Neutrophil (primary cell): Measurements from ENCODE around the gene SEPTIN8.

Source experiments
- H3K27ac ChIP-seq: fragments of 200-600 bp; sonication (generic); 2 replicates; pipeline ENCODE4 v1.5.1; 2016; ENCODE audit warnings: mild to moderate bottlenecking, moderate library complexity
- H3K27me3 ChIP-seq: fragments of 200-600 bp; sonication (generic); 2 replicates; pipeline ENCODE4 v1.6.0; 2016; ENCODE audit warnings: mild to moderate bottlenecking
- H3K36me3 ChIP-seq: fragments of 200-600 bp; sonication (generic); 2 replicates; pipeline ENCODE4 v1.5.1; 2017
- H3K4me1 ChIP-seq, 2 experiments: fragments of 200-600 bp in 1 of 2; sonication (generic) in 1 of 2; 1 replicate in 1 of 2; 2 replicates in 1 of 2; pipeline versions ENCODE4 v1.5.1 to v1.6.1; 2013 to 2016; ENCODE audit warnings: low read depth in 1 of 2, low read length in 1 of 2, mild to moderate bottlenecking in 1 of 2, moderate library complexity in 1 of 2; ENCODE audit not compliant: control insufficient read depth in 1 of 2, insufficient read depth in 1 of 2
- H3K4me3 ChIP-seq, 2 experiments: fragments of 200-600 bp in 1 of 2; sonication (generic) in 1 of 2; 1 replicate in 1 of 2; 2 replicates in 1 of 2; pipeline ENCODE4 v1.5.1; 2013 to 2016; ENCODE audit warnings: low read depth in 1 of 2, low read length in 1 of 2, mild to moderate bottlenecking in 1 of 2, moderate library complexity in 1 of 2
- H3K9me3 ChIP-seq: fragments of 200-600 bp; sonication (generic); 2 replicates; pipeline ENCODE4 v1.5.1; 2016
- TF ChIP-seq, protein P1 (sequence below): fragments of 200-600 bp; sonication (generic); IDR thresholded peaks from 2 replicates; pipeline ENCODE4 v1.5.1; 2016; ENCODE audit warnings: antibody characterized with exemption

The SEPTIN8 gene

DNA sequence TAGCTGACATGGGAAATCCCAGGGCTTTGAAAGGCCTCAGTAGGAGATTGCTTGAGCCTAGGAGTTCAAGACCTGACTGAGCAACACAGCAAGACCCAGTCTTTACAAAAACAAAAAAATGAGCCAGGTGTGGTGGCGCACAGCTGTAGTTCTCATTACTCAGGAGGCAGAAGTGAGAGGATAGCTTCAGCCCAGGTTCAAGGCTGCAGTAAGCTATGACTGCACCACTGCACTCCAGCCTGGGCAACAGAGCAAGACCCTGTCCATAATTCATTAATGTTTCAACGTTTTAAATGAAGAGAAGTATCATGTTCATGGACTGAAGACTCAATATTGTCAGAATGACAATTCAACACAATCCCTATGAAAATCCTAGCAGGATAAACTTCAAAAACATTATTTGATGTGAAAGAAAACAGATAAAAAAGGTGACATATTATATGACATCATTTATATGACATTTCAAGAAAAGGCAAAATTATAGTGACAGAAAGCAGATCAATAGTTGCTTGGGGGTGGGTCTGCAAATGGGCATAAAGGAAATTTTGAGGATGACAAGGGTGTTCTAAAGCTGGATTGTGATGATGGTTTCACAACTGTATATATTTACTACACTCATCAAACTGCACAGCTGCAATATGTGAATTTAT, 43.4 kb downstream of the SEPTIN8 start:
- Histone ChIP-seq H3K9me3 (no peaks in the 10 kb centered on the region), H3K36me3 (no peaks in the 10 kb centered on the region), H3K27ac (no peak overlapping the region), H3K4me1 (peaks cover 9 to 10% of the 10 kb centered on the region in 2 experiments), H3K27me3 (peaks cover 37% of the 10 kb centered on the region), H3K4me3 (no peak overlapping the region)
- TF ChIP-seq, protein P1, sequence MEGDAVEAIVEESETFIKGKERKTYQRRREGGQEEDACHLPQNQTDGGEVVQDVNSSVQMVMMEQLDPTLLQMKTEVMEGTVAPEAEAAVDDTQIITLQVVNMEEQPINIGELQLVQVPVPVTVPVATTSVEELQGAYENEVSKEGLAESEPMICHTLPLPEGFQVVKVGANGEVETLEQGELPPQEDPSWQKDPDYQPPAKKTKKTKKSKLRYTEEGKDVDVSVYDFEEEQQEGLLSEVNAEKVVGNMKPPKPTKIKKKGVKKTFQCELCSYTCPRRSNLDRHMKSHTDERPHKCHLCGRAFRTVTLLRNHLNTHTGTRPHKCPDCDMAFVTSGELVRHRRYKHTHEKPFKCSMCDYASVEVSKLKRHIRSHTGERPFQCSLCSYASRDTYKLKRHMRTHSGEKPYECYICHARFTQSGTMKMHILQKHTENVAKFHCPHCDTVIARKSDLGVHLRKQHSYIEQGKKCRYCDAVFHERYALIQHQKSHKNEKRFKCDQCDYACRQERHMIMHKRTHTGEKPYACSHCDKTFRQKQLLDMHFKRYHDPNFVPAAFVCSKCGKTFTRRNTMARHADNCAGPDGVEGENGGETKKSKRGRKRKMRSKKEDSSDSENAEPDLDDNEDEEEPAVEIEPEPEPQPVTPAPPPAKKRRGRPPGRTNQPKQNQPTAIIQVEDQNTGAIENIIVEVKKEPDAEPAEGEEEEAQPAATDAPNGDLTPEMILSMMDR, result no peak

GRCh38 chr5:132729896-132730295, 47.1 kb downstream of the SEPTIN8 start:
- Histone ChIP-seq H3K9me3 (no peaks in the 10 kb centered on the region), H3K4me3 (no peak overlapping the region), H3K36me3 (no peaks in the 10 kb centered on the region), H3K27ac (no peak overlapping the region), H3K27me3 (peaks cover under 1% of the 10 kb centered on the region), H3K4me1 (no peaks in the 10 kb centered on the region)
- TF ChIP-seq, protein P1, result no peak

GRCh38 chr5:132725745-132726144, 51.3 kb downstream of the SEPTIN8 start:
- H3K36me3 ChIP-seq, result no peaks in the 10 kb centered on the region
- no peak overlapping the region for H3K27ac ChIP-seq
- H3K9me3 ChIP-seq, result no peaks in the 10 kb centered on the region
- TF ChIP-seq, protein P1, result no peak
- no peaks in the 10 kb centered on the region for H3K27me3 ChIP-seq
- no peaks in the 10 kb centered on the region for H3K4me1 ChIP-seq
- no peak overlapping the region for H3K4me3 ChIP-seq

- H3K27ac ChIP-seq, result no peak overlapping the region
- TF ChIP-seq, protein P1, result no peak
- H3K9me3 ChIP-seq, result no peaks in the 10 kb centered on the region
- H3K27me3 ChIP-seq, result no peaks in the 10 kb centered on the region
- no peaks in the 10 kb centered on the region for H3K36me3 ChIP-seq
- no peak overlapping the region for H3K4me3 ChIP-seq
- no peaks in the 10 kb centered on the region for H3K4me1 ChIP-seq
These were observed 58.3 kb downstream of the SEPTIN8 start for GRCh38 chr5:132718544-132719312.

- Histone ChIP-seq H3K27me3 (no peaks in the 10 kb centered on the region), H3K4me1 (no peaks in the 10 kb centered on the region), H3K9me3 (no peaks in the 10 kb centered on the region), H3K27ac (no peak overlapping the region), H3K36me3 (no peaks in the 10 kb centered on the region), H3K4me3 (no peak overlapping the region)
- TF ChIP-seq, protein P1, result no peak
These were observed 62.4 kb downstream of the SEPTIN8 start for GRCh38 chr5:132714456-132715307.
